Neural cell (in vitro differentiated cells): ENCODE data around the gene SOBP. TPM values are rescaled to one million over a fixed set of nuclear protein-coding genes. Genes with fewer than 3 reads are reported as not detected.

Source experiments
- H2AFZ ChIP-seq: fragments of 200-600, 300-800 bp; sonication (generic), shearing (Covaris generic); 2 replicates; pipeline ENCODE4 v1.6.0; 2014; ENCODE audit warnings: low read depth, mild to moderate bottlenecking, antibody characterized with exemption, low read length, moderate library complexity
- H3F3A ChIP-seq: fragments of 200-600 bp; shearing (Covaris generic); 2 replicates; pipeline ENCODE4 v1.6.1; 2016; ENCODE audit warnings: mild to moderate bottlenecking, moderate library complexity, mixed read lengths, antibody characterized with exemption, low read length; ENCODE audit not compliant: insufficient read depth, poor library complexity, severe bottlenecking
- H3K27ac ChIP-seq: fragments of 200-600, 300-800 bp; sonication (generic), shearing (Covaris generic); 2 replicates; pipeline ENCODE4 v1.5.1; 2014; ENCODE audit warnings: mild to moderate bottlenecking, low read length, moderate library complexity
- H3K27me3 ChIP-seq: fragments of 300-800, 200-600 bp; sonication (generic), shearing (Covaris generic); 2 replicates; pipeline ENCODE4 v1.6.0; 2014; ENCODE audit warnings: mild to moderate bottlenecking, low read depth, low read length, moderate library complexity; ENCODE audit not compliant: insufficient read depth
- H3K36me3 ChIP-seq: fragments of 300-800, 200-600 bp; sonication (generic), shearing (Covaris generic); 2 replicates; pipeline ENCODE4 v1.5.1; 2014; ENCODE audit warnings: mild to moderate bottlenecking, antibody characterized with exemption, low read length, moderate library complexity; ENCODE audit not compliant: insufficient read depth
- H3K4me2 ChIP-seq: fragments of 300-800, 200-600 bp; sonication (generic), shearing (Covaris generic); 2 replicates; pipeline ENCODE4 v1.6.0; 2014; ENCODE audit warnings: mild to moderate bottlenecking, low read length
- H3K4me3 ChIP-seq: fragments of 300-800, 200-600 bp; sonication (generic), shearing (Covaris generic); 2 replicates; pipeline ENCODE4 v1.5.1; 2014; ENCODE audit warnings: mild to moderate bottlenecking, low read length, moderate library complexity
- H3K79me2 ChIP-seq: fragments of 200-600 bp; shearing (Covaris generic); replicated peaks from 2 replicates; pipeline ENCODE4 v1.6.0; 2014; ENCODE audit warnings: mild to moderate bottlenecking, low read length, moderate library complexity; ENCODE audit not compliant: insufficient read depth
- H3K9ac ChIP-seq: fragments of 300-800, 200-600 bp; sonication (generic), shearing (Covaris generic); 2 replicates; pipeline ENCODE4 v1.6.1; 2016; ENCODE audit warnings: mild to moderate bottlenecking, low read length, mixed read lengths
- H3K9me2 ChIP-seq: fragments of 200-600 bp; shearing (Covaris generic); 2 replicates; pipeline ENCODE4 v1.6.1; 2016; ENCODE audit warnings: mild to moderate bottlenecking, low read length, mixed read lengths; ENCODE audit not compliant: insufficient read depth
- H3K9me3 ChIP-seq: fragments of 200-600, 300-800 bp; sonication (generic), shearing (Covaris generic); 2 replicates; pipeline ENCODE4 v1.6.1; 2016; ENCODE audit warnings: mild to moderate bottlenecking, mixed run types, low read length, moderate library complexity, mixed read lengths
- H4K20me1 ChIP-seq: fragments of 200-600 bp; shearing (Covaris generic); 2 replicates; pipeline ENCODE4 v1.6.1; 2016; ENCODE audit warnings: mild to moderate bottlenecking, mixed run types; ENCODE audit not compliant: insufficient read depth
- EP300 ChIP-seq: fragments of 450-650 bp; conservative IDR thresholded peaks from 2 replicates; pipeline ENCODE4 v1.6.1; 2014; ENCODE audit warnings: antibody characterized with exemption, mild to moderate bottlenecking, moderate library complexity; ENCODE audit not compliant: poor library complexity, severe bottlenecking
- EZH2 ChIP-seq: fragments of 200-600, 300-800 bp; shearing (Covaris generic), sonication (generic); IDR thresholded peaks from 2 replicates; pipeline ENCODE4 v1.6.1; 2014; ENCODE audit warnings: antibody characterized with exemption, low read length, borderline replicate concordance, mild to moderate bottlenecking; ENCODE audit not compliant: insufficient read depth, poor library complexity, severe bottlenecking
- MXI1 ChIP-seq: fragments of 450-650 bp; conservative IDR thresholded peaks from 2 replicates; pipeline ENCODE4 v1.6.1; 2014; ENCODE audit warnings: antibody characterized with exemption, mild to moderate bottlenecking; ENCODE audit not compliant: poor library complexity, severe bottlenecking
- POLR2AphosphoS5 ChIP-seq: IDR thresholded peaks from 2 replicates; pipeline ENCODE4 v1.6.1; 2012
- RAD21 ChIP-seq: fragments of 450-650 bp; conservative IDR thresholded peaks from 2 replicates; pipeline ENCODE4 v1.6.1; 2014; ENCODE audit warnings: antibody characterized with exemption, mild to moderate bottlenecking, moderate library complexity
- SMC3 ChIP-seq: fragments of 450-650 bp; conservative IDR thresholded peaks from 2 replicates; pipeline ENCODE4 v1.6.1; 2014; ENCODE audit warnings: antibody characterized with exemption, mild to moderate bottlenecking, moderate library complexity; ENCODE audit not compliant: poor library complexity
- TAF1 ChIP-seq: IDR thresholded peaks from 2 replicates; pipeline ENCODE4 v1.6.1; 2012; ENCODE audit warnings: low read depth
- polyA plus RNA-seq: library from polyadenylated mRNA; depleted of rRNA; stranded (reverse); fragments of >200 nt; gene quantifications from 2 replicates; pipeline ENCODE4 v1.2.3, GENCODE V29; 2014
- TF ChIP-seq, protein P1 (sequence below): fragments of 450-650 bp; IDR thresholded peaks from 2 replicates; pipeline ENCODE4 v1.5.1; 2014; ENCODE audit warnings: antibody characterized with exemption, mild to moderate bottlenecking, moderate library complexity; ENCODE audit not compliant: poor library complexity, severe bottlenecking
- TF ChIP-seq, protein P2 (sequence below): IDR thresholded peaks from 2 replicates; pipeline ENCODE4 v1.6.1; 2012; ENCODE audit warnings: borderline replicate concordance

Gene SOBP
- polyA plus RNA-seq, 1 donor from 2014 or later: 16.4 TPM

DNA sequence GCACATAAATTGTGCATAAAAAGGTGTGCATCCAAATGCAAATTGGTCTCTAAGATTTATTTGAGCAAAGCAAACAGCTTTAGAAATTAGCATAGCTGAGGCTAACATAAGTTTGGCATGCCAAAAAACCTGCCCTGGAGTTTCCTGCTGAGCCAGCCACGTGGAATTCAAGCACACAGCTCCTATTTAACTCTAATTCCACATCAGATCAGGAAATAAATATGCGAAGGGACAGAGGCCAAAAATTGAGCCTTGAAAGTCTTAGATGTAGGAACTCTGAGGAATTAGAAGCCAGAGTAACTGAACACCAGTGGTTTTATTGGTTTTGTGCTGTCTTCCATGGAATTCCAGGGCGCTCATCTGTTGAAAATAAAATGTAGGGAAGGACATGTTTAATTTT lies 19.6 kb downstream of the SOBP start:
- Histone ChIP-seq H3K27me3 (no peaks in the 10 kb centered on the region), H2AFZ (no peak overlapping the region), H3K79me2 (peaks cover 35% of the 10 kb centered on the region), H3K27ac (no peak overlapping the region), H3K9ac (no peak overlapping the region), H3K4me3 (no peak overlapping the region), H3K4me2 (no peak overlapping the region), H3K9me3 (no peaks in the 10 kb centered on the region), H3K36me3 (peaks cover 7% of the 10 kb centered on the region), H4K20me1 (no peaks in the 10 kb centered on the region), H3F3A (peaks cover 7% of the 10 kb centered on the region), H3K9me2 (no peaks in the 10 kb centered on the region)
- TF ChIP-seq EZH2 (no peak), TAF1 (no peak), POLR2AphosphoS5 (no peak), RAD21 (no peak), MXI1 (no peak), EP300 (no peak), SMC3 (no peak)
- TF ChIP-seq, protein P1, sequence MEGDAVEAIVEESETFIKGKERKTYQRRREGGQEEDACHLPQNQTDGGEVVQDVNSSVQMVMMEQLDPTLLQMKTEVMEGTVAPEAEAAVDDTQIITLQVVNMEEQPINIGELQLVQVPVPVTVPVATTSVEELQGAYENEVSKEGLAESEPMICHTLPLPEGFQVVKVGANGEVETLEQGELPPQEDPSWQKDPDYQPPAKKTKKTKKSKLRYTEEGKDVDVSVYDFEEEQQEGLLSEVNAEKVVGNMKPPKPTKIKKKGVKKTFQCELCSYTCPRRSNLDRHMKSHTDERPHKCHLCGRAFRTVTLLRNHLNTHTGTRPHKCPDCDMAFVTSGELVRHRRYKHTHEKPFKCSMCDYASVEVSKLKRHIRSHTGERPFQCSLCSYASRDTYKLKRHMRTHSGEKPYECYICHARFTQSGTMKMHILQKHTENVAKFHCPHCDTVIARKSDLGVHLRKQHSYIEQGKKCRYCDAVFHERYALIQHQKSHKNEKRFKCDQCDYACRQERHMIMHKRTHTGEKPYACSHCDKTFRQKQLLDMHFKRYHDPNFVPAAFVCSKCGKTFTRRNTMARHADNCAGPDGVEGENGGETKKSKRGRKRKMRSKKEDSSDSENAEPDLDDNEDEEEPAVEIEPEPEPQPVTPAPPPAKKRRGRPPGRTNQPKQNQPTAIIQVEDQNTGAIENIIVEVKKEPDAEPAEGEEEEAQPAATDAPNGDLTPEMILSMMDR: no peak
- TF ChIP-seq, protein P2, sequence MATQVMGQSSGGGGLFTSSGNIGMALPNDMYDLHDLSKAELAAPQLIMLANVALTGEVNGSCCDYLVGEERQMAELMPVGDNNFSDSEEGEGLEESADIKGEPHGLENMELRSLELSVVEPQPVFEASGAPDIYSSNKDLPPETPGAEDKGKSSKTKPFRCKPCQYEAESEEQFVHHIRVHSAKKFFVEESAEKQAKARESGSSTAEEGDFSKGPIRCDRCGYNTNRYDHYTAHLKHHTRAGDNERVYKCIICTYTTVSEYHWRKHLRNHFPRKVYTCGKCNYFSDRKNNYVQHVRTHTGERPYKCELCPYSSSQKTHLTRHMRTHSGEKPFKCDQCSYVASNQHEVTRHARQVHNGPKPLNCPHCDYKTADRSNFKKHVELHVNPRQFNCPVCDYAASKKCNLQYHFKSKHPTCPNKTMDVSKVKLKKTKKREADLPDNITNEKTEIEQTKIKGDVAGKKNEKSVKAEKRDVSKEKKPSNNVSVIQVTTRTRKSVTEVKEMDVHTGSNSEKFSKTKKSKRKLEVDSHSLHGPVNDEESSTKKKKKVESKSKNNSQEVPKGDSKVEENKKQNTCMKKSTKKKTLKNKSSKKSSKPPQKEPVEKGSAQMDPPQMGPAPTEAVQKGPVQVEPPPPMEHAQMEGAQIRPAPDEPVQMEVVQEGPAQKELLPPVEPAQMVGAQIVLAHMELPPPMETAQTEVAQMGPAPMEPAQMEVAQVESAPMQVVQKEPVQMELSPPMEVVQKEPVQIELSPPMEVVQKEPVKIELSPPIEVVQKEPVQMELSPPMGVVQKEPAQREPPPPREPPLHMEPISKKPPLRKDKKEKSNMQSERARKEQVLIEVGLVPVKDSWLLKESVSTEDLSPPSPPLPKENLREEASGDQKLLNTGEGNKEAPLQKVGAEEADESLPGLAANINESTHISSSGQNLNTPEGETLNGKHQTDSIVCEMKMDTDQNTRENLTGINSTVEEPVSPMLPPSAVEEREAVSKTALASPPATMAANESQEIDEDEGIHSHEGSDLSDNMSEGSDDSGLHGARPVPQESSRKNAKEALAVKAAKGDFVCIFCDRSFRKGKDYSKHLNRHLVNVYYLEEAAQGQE: no peak

DNA sequence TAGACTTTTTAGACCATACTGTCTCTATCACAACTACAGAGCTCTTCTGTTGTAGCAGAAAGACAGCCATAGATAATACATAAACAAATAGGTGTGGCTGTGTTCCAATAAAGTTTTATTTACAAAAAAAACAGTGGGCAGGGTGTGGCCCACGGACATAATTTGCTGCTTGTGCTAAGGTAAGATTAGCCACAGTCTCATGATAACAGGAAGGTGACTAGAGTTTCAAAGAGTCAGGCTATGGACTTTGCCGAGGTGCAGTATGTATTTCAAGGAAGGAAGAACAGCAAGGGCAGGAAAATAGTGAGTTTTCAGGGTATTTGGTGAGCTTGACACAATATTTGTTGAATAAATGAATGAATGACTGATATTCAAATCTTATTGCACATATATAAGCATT lies 20.2 kb downstream of the SOBP start:
- Histone ChIP-seq H3K27ac (no peak overlapping the region), H3K79me2 (peaks cover 35% of the 10 kb centered on the region), H2AFZ (no peak overlapping the region), H3K9me2 (no peaks in the 10 kb centered on the region), H3K4me3 (no peak overlapping the region), H4K20me1 (no peaks in the 10 kb centered on the region), H3F3A (peaks cover 7% of the 10 kb centered on the region), H3K27me3 (no peaks in the 10 kb centered on the region), H3K4me2 (no peak overlapping the region), H3K9ac (no peak overlapping the region), H3K9me3 (no peaks in the 10 kb centered on the region), H3K36me3 (peaks cover 8% of the 10 kb centered on the region)
- TF ChIP-seq, protein P2: no peak
- TF ChIP-seq POLR2AphosphoS5 (no peak), EZH2 (no peak), TAF1 (no peak), RAD21 (no peak), MXI1 (no peak), EP300 (no peak), SMC3 (no peak)
- TF ChIP-seq, protein P1: no peak
